Left lobe of liver (tissue), 2 donors: ENCODE data around the gene RBBP7. TPM values are rescaled to one million over a fixed set of nuclear protein-coding genes. Genes with fewer than 3 reads are reported as not detected.
"Not testable (repeated sequence)": the region's sequence is repeated elsewhere in the genome, so short reads cannot be mapped to it uniquely, and the experiment has no call there.

Experiments used
- ATAC-seq: fragments of 200-7000 bp; cut with Tn5 transposase; one replicate; pipeline ENCODE4 v1.9.1; 2020; ENCODE audit warnings: mild to moderate bottlenecking, moderate library complexity
- DNase-seq: peaks from one replicate; pipeline ENCODE4 v3.0.0-alpha.2; 2020; ENCODE audit warnings: low spot score
- total RNA-seq: library from RNA; stranded (reverse); gene quantifications from one replicate; pipeline ENCODE4 v1.2.1, GENCODE V29; 2021
- donor health status: DM: no; HTN: no; CAD: no; lungs with moderate emphysema.
- donor health status: DM: no; HTN: yes; CAD: no.

The RBBP7 gene
- total RNA-seq, 1 donor from 2014 or later: 28.1 TPM

- ATAC-seq (no peak), DNase-seq (no peak)
These were observed 1.2 kb downstream of the RBBP7 start for GRCh38 chrX:16868920-16869319.

- no peak for DNase-seq
- ATAC-seq: no peak
These were observed 2.2 kb downstream of the RBBP7 start for GRCh38 chrX:16867947-16868346.

- ATAC-seq (no peak), DNase-seq (no peak)
These were observed 7.3 kb downstream of the RBBP7 start for GRCh38 chrX:16862829-16863228.

GRCh38 chrX:16856744-16857143 is 13.4 kb downstream of the RBBP7 start:
- ATAC-seq: no peak
- DNase-seq: no peak

GRCh38 chrX:16856076-16856404 is 14.1 kb downstream of the RBBP7 start:
- not testable (repeated sequence) for ATAC-seq, DNase-seq

- DNase-seq: no peak
- no peak for ATAC-seq
These were observed 14.6 kb downstream of the RBBP7 start for GRCh38 chrX:16855363-16856075.

GRCh38 chrX:16853537-16853936 is 16.6 kb downstream of the RBBP7 start:
- ATAC-seq (no peak), DNase-seq (no peak)

GRCh38 chrX:16852617-16853179 is 17.5 kb downstream of the RBBP7 start:
- no peak for ATAC-seq

GRCh38 chrX:16851827-16852226 is 18.3 kb downstream of the RBBP7 start:
- DNase-seq (no peak), ATAC-seq (no peak)

More at GRCh38 chrX:16852617-16853179, 17.5 kb downstream of the RBBP7 start:
- DNase-seq: no peak

GRCh38 chrX:16851421-16851820 is 18.7 kb downstream of the RBBP7 start:
- ATAC-seq (no peak), DNase-seq (no peak)

GRCh38 chrX:16848541-16848940 is 21.6 kb downstream of the RBBP7 start:
- ATAC-seq (no peak), DNase-seq (no peak)

GRCh38 chrX:16845686-16846085 is 24.5 kb downstream of the RBBP7 start:
- no peak for ATAC-seq

GRCh38 chrX:16843208-16843909 is 26.8 kb downstream of the RBBP7 start:
- ATAC-seq (no peak), DNase-seq (no peak)

More at GRCh38 chrX:16845686-16846085, 24.5 kb downstream of the RBBP7 start:
- DNase-seq: no peak

GRCh38 chrX:16842684-16843083 is 27.5 kb downstream of the RBBP7 start:
- ATAC-seq (no peak), DNase-seq (no peak)

GRCh38 chrX:16839852-16840460 is 30.2 kb downstream of the RBBP7 start:
- ATAC-seq (no peak), DNase-seq (no peak)

GRCh38 chrX:16839219-16839851 is 30.8 kb downstream of the RBBP7 start:
- DNase-seq (no peak), ATAC-seq (no peak)

- ATAC-seq (peak; percentile 96), DNase-seq (peak; percentile 84)
These were observed 31.7 kb downstream of the RBBP7 start for GRCh38 chrX:16838202-16839066.

- no peak for ATAC-seq
- DNase-seq: no peak
These were observed 33.8 kb downstream of the RBBP7 start for GRCh38 chrX:16836371-16836770.

- ATAC-seq (no peak), DNase-seq (no peak)
These were observed 35.4 kb downstream of the RBBP7 start for GRCh38 chrX:16834806-16835205.

GRCh38 chrX:16832301-16832700 is 37.9 kb downstream of the RBBP7 start:
- DNase-seq (no peak), ATAC-seq (no peak)
